WERI-Rb-1 (cell line): Measurements from ENCODE around the gene UMODL1.

ENCODE experiments used
- DNase-seq: peaks from one replicate; pipeline ENCODE4 v3.0.0-alpha.2; 2020
- H3K27ac ChIP-seq: fragments of 250-450 bp; sonication (Bioruptor Pico); 2 replicates; pipeline ENCODE4 v1.5.1; 2020; ENCODE audit warnings: mild to moderate bottlenecking, moderate library complexity
- H3K27me3 ChIP-seq: fragments of 250-450 bp; sonication (Bioruptor Pico); 2 replicates; pipeline ENCODE4 v1.5.1; 2021; ENCODE audit warnings: mild to moderate bottlenecking, low read depth, moderate library complexity; ENCODE audit not compliant: insufficient read depth, severe bottlenecking
- H3K36me3 ChIP-seq: fragments of 250-450 bp; sonication (Bioruptor Pico); 2 replicates; pipeline ENCODE4 v1.5.1; 2020; ENCODE audit warnings: mild to moderate bottlenecking, moderate library complexity
- H3K4me3 ChIP-seq: 2 replicates; pipeline ENCODE4 v1.5.1; 2011; ENCODE audit warnings: low read depth, mild to moderate bottlenecking, control low read depth, low read length
- H3K9me3 ChIP-seq: fragments of 250-450 bp; sonication (Bioruptor Pico); 2 replicates; pipeline ENCODE4 v1.5.1; 2021; ENCODE audit warnings: mild to moderate bottlenecking, moderate library complexity; ENCODE audit not compliant: severe bottlenecking
- CTCF ChIP-seq: IDR thresholded peaks from 2 replicates; pipeline ENCODE4 v1.5.1; 2011; ENCODE audit warnings: low read depth, mild to moderate bottlenecking, control low read depth, inconsistent platforms, low read length

UMODL1 gene

GRCh38 chr21:42085246-42086077 lies 14.3 kb downstream of the UMODL1 start:
- no peaks in the 10 kb centered on the region for H3K9me3 ChIP-seq
- no peaks in the 10 kb centered on the region for H3K36me3 ChIP-seq
- no peak overlapping the region for H3K27ac ChIP-seq
- no peak for TF ChIP-seq CTCF
- H3K27me3 ChIP-seq: no peaks in the 10 kb centered on the region
- no peak overlapping the region for H3K4me3 ChIP-seq
- no peak for DNase-seq

DNA sequence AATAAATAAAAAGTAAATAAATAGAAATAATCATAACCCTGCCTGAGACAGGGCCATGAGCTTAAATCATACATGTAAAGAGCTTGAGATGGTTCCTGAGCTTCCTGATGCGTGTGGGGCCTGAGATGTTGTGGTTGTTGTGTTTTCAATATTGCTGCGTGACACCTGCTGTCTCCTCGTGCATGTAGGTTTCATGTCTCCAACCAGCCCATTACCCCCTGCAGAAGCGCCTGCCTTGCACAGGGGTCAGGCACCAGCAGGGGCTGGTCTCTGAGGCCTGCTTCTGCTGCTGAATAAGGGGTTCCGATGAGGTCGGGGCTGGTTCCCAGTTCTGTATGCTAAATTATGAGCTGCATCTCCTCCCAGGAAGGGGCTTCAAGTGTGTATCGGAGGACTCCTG lies 15.9 kb downstream of the UMODL1 start:
- TF ChIP-seq CTCF: no peak
- no peak overlapping the region for H3K27ac ChIP-seq
- DNase-seq: no peak
- H3K36me3 ChIP-seq: no peaks in the 10 kb centered on the region; the same call in 1 of the 2 replicates
- H3K9me3 ChIP-seq: no peaks in the 10 kb centered on the region
- no peak overlapping the region for H3K4me3 ChIP-seq
- H3K27me3 ChIP-seq: no peaks in the 10 kb centered on the region

DNA sequence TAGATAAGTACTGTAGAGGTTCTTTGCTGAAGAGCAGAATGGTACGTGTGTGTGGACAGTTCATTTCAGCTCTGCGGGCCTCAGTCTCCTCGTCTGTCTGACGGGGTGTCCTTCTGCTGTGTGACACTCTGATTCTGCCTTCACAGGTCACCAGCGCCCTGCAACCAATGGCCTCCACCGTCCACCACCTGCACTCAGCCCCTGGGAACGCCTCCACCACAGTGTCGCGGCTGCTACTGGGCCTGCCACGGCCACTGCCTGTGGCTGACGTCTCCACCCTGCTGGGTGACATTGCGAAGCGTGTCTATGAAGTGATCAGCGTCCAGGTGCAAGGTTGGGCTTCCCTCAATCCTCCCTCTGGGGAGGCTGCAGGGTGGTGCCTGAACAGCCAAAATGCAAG lies 17.0 kb downstream of the UMODL1 start:
- Histone ChIP-seq H3K4me3 (no peak overlapping the region), H3K9me3 (no peaks in the 10 kb centered on the region), H3K36me3 (no peaks in the 10 kb centered on the region; the same call in 1 of the 2 replicates), H3K27ac (no peak overlapping the region), H3K27me3 (no peaks in the 10 kb centered on the region)
- no peak for DNase-seq
- TF ChIP-seq CTCF: no peak

GRCh38 chr21:42088658-42089057 lies 17.5 kb downstream of the UMODL1 start:
- no peak overlapping the region for H3K4me3 ChIP-seq
- DNase-seq: no peak
- H3K27me3 ChIP-seq: no peaks in the 10 kb centered on the region
- no peak for TF ChIP-seq CTCF
- H3K27ac ChIP-seq: no peak overlapping the region
- no peaks in the 10 kb centered on the region; the same call in 1 of the 2 replicates for H3K36me3 ChIP-seq
- H3K9me3 ChIP-seq: peaks cover under 1% of the 10 kb centered on the region

- no peak for DNase-seq
- Histone ChIP-seq H3K27me3 (no peaks in the 10 kb centered on the region), H3K27ac (no peak overlapping the region), H3K9me3 (peaks cover 5% of the 10 kb centered on the region), H3K36me3 (no peaks in the 10 kb centered on the region; the same call in 1 of the 2 replicates), H3K4me3 (no peak overlapping the region)
- TF ChIP-seq CTCF: no peak
Observed at GRCh38 chr21:42089093-42089631, 18.0 kb downstream of the UMODL1 start.
